Gastrocnemius medialis (tissue), 4 donors: Measurements from ENCODE around the gene PLN. TPM values are rescaled to one million over a fixed set of nuclear protein-coding genes. Genes with fewer than 3 reads are reported as not detected.

Experiments used
- ATAC-seq, 2 donors: fragments of 150-250 bp; one replicate each; pipeline ENCODE4 v1.9.1; 2016
- DNase-seq, 2 donors: peaks; one replicate each; pipeline ENCODE4 v3.0.0-alpha.2; 2019
- H3K27ac ChIP-seq, 4 donors: fragments of 200-600 bp; sonication (generic); 1 replicate in 1 of 4; 2 replicates in 3 of 4; pipeline ENCODE4 v1.5.1; 2016 to 2018; ENCODE audit warnings: mild to moderate bottlenecking in 2 of 4, moderate library complexity in 1 of 4
- H3K27me3 ChIP-seq, 3 donors: fragments of 200-600 bp; sonication (generic) in 2 of 3; 1 replicate in 1 of 3; 2 replicates in 2 of 3; pipeline versions ENCODE4 v1.5.1 to v1.6.0; 2016 to 2019; ENCODE audit warnings: mild to moderate bottlenecking in 1 of 3, moderate library complexity in 1 of 3
- H3K36me3 ChIP-seq, 2 donors: fragments of 200-600 bp; sonication (generic) in 1 of 2; one replicate each; pipeline ENCODE4 v1.5.1; 2017 to 2018
- H3K4me1 ChIP-seq, 2 donors: fragments of 200-600 bp; sonication (generic) in 1 of 2; one replicate each; pipeline ENCODE4 v1.5.1; 2016 to 2017; ENCODE audit warnings: mild to moderate bottlenecking in 2 of 2
- H3K4me3 ChIP-seq, 4 donors: fragments of 200-600 bp; sonication (generic) in 3 of 4; 1 replicate in 1 of 4; 2 replicates in 3 of 4; pipeline ENCODE4 v1.5.1; 2016 to 2019; ENCODE audit warnings: mild to moderate bottlenecking in 2 of 4
- H3K9me3 ChIP-seq, 3 donors: fragments of 200-600 bp; sonication (generic) in 2 of 3; 1 replicate in 1 of 3; 2 replicates in 2 of 3; pipeline ENCODE4 v1.5.1; 2016 to 2019
- CTCF ChIP-seq, 5 experiments: fragments of 450-650 bp in 3 of 5; fragments of 200-600 bp in 2 of 5; sonication (generic) in 2 of 5; IDR thresholded peaks in 4 of 5; conservative IDR thresholded peaks in 1 of 5; 1 replicate in 4 of 5; 2 replicates in 1 of 5; pipeline ENCODE4 v1.5.1; 2016 to 2019; ENCODE audit warnings: antibody characterized with exemption in 5 of 5, mild to moderate bottlenecking in 3 of 5, moderate library complexity in 3 of 5
- POLR2A ChIP-seq, 2 donors: fragments of 450-650 bp; IDR thresholded peaks; one replicate each; pipeline ENCODE4 v1.6.1; 2017; ENCODE audit warnings: antibody characterized with exemption in 2 of 2, mild to moderate bottlenecking in 2 of 2, moderate library complexity in 2 of 2
- in situ Hi-C, 4 donors: fragments of 200-750 bp; cut with MboI; loops; one replicate each; pipeline versions ENCODE4 v1.15.0 to v1.8.0; 2017; ENCODE audit warnings: low sequenced_read_pairs in 4 of 4
- intact Hi-C: fragments of 100-400 bp; cut with DNase I; formaldehyde crosslinking; loops from one replicate; pipeline ENCODE4 v1.15.1; 2023; ENCODE audit warnings: low total_unique reads
- total RNA-seq, 4 donors: library from RNA; depleted of rRNA; stranded (reverse); fragments of >200 nt; gene quantifications; one replicate each; pipeline versions ENCODE4 v1.1.0 to v1.2.3, GENCODE V29; 2016

The PLN gene
- total RNA-seq, 4 donors from 2014 or later = 49.6 to 278 (median 202) TPM

GRCh38 chr6:118606268-118606667, 58.2 kb downstream of the PLN start:
- Histone ChIP-seq H3K27ac (no peak overlapping the region), H3K4me3 (no peak overlapping the region), H3K4me1 (peaks cover 10 to 22% of the 10 kb centered on the region in 2 donors), H3K27me3 (no peaks in the 10 kb centered on the region), H3K9me3 (no peaks in the 10 kb centered on the region), H3K36me3 (no peaks in the 10 kb centered on the region)
- in situ Hi-C loops (loop anchor here in 3 of 4 donors (25.0 kb wide), 2 partner anchors 619 to 644 kb away; no protein-coding TSS in a partner anchor), intact Hi-C loops (no loop called here)
- DNase-seq = no peak
- ATAC-seq = no peak
- TF ChIP-seq CTCF (IDR thresholded peaks at IDR 0.05 in 4 of 5, conservative IDR thresholded peaks at IDR 0.05 in 1 of 5) (no peak), POLR2A (IDR thresholded peaks at IDR 0.05) (no peak)

DNA sequence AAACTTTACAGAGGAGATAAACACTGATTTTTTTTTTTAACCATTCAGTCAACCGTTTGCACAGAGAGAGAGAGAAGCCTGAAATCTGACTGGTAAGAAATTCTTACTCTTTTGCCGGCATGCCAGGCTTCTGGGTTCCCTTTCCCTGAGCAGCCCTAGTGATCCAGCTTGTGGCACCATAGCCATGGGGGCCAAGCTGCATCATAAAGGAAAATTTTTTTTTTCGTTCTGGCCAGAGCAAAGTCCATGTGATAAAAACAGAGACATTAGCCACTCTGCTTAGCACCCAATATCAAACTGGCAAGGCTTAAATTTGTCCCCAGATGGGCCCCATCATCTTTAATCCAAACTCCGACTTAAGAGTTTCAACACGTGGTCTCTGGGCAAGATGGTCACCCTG, 58.8 kb downstream of the PLN start:
- intact Hi-C loops = no loop called here
- no peak overlapping the region for H3K27ac ChIP-seq
- no peaks in the 10 kb centered on the region for H3K36me3 ChIP-seq
- no peak overlapping the region for H3K4me3 ChIP-seq
- H3K9me3 ChIP-seq = no peaks in the 10 kb centered on the region
- no peaks in the 10 kb centered on the region for H3K27me3 ChIP-seq
- H3K4me1 ChIP-seq = peaks cover 10 to 22% of the 10 kb centered on the region in 2 donors
- ATAC-seq = no peak
- in situ Hi-C loops = loop anchor here in 3 of 4 donors (25.0 kb wide), 2 partner anchors 620 to 645 kb away; no protein-coding TSS in a partner anchor
- no peak for DNase-seq
- no peak for TF ChIP-seq POLR2A (IDR thresholded peaks at IDR 0.05)
- TF ChIP-seq CTCF (IDR thresholded peaks at IDR 0.05 in 4 of 5, conservative IDR thresholded peaks at IDR 0.05 in 1 of 5) = no peak

Other genes with a start within 250 kb of the PLN start
- 10 to 100 TPM; 15.6 to 22.8 (median 21.9) TPM for gene CEP85L, start 103.3 kb downstream of the PLN start, total RNA-seq